Pulmonary artery endothelial cell (primary cell): ENCODE data around the gene PCYT1A. TPM values are rescaled to one million over a fixed set of nuclear protein-coding genes. Genes with fewer than 3 reads are reported as not detected.
"Not testable (repeated sequence)": the region's sequence is repeated elsewhere in the genome, so short reads cannot be mapped to it uniquely, and the experiment has no call there.

Experiments used
- DNase-seq: peaks from one replicate; pipeline ENCODE4 v3.0.0-alpha.2; 2011; ENCODE audit warnings: low read depth, low spot score
- total RNA-seq: library from RNA; depleted of rRNA; stranded (reverse); fragments of >200 nt; gene quantifications from 2 replicates; pipeline ENCODE4 v1.2.3, GENCODE V29; 2014

PCYT1A gene
- total RNA-seq, 1 donor from 2014 or later = 82.4 TPM

DNA sequence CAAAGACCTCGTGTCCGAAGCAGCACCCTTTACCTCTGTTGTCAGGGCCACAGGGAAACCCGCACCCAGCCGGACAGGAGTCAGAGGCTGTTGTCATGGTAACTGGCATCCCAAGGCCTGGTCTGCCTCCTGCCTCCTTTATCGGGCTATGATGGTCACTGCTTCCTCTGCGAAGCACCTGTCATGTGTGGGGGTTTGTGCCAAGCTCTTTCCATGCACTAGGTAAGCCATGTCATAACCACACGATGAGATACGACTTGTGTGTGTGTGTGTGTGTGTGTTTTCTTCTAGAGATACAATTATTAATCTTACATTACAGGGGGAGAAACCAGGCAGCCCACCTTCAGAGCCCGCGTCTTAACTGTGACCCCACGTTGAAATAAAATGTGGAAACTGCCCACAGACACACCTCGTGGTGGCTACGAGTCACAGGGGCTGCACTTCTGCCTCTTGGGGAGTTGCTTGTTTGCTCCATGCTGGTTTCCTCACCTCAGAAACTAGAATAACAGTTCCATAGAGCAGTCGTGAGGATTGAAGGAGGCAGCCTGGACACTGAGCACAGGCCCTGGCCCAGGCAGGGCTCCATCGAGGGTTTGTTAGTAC lies 94.3 kb downstream of the PCYT1A start:
- DNase-seq = no peak

DNA sequence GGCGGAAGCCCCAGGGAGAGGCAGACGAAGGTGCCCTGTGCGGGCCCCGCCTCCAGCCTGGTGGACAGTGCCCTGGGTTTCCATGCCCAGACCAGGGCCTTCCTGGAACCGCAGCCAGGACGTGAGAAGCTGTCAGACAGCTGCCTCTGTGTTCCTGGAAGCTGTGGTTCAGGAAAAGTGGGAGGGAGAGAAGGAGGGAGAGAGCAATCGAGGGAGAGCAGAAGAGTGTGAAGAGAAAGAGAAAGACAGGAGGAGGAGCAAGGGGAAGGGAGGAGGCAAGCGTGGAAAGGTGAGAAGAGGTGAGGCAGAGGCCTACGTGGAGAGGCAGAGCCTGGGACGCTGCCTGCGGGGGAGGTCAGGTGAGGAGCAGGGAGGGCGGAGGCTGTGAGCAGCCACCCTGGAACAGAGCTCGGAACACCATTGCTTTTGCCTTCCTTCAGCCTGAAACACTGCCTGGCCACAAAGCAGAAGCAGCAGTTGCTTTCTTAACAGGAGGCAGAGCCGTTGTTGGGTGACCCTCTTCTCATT lies 94.9 kb downstream of the PCYT1A start:
- DNase-seq = no peak

GRCh38 chr3:196192036-196192523 lies 95.4 kb downstream of the PCYT1A start:
- DNase-seq = no peak

DNA sequence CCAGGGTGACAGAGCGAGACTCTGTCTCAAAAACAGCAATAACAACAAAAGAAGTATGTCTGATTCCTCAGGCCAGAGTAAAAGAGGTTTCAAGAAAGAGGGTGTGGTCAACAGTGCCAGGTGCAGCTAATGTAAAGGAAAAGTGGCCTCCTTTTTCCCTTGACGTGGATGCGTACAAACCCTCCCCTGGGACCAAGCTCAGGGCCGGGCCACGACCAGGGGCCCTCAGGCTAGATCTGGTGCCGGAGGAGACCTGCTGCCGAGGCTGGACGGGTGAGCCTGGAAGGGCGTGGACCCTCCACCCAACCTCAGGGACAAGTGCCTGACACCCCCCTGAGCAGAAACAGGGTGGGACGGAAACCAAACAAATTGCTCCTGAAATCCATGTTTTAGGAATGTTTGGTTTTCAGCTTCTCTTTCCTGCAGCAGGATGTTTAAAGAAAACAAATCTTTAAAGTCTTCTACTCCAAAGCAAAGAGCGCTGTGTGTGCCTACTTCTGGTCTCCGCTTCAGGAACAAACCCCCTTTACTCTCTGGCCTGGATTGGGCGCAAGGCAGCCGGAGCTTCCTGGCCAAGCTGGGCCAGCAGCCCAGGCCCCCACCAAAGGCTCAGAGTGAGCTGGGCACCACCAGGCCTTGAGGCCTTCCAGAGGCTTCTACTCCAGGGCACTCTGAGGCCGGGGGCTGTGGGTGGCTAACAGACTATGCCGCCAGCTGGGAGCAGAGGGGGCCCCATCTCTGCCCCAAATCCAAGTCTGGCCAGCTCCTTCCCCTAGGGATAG lies 97.8 kb downstream of the PCYT1A start:
- no peak for DNase-seq

GRCh38 chr3:196186651-196187573 lies 100.6 kb downstream of the PCYT1A start:
- DNase-seq = no peak

DNA sequence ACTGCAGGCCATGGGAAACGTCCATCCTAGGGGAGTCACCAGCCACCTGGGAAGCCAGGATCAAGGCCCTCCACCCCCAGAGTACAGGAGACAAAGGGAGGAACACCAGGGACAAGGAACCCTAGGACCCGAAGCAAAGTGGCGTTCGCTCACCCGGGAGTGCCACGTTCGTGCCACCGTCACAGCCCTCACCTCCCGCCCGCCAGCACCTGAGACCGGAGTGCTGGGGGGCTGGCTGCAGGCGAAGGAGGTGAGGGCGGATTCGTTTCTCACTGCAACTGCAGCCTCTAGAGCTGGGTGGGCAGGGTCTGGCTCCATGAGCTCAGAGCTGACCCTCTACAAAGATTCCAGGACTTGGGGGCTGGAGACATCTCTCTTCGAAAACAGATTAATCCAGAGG lies 102.6 kb downstream of the PCYT1A start:
- DNase-seq = no peak

DNA sequence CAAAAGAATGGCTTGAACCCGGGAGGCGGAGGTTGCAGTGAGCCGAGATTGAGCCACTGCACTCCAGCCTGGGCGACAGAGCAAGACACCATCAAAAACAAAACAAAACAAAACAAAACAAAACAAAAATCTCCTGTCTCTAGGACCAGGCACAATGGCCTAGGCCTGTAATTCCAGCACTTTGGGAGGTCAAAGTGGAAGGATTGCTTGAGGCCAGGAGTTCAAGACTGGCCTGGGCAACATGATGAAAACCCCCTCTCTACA lies 103.4 kb downstream of the PCYT1A start:
- not testable (repeated sequence) for DNase-seq

DNA sequence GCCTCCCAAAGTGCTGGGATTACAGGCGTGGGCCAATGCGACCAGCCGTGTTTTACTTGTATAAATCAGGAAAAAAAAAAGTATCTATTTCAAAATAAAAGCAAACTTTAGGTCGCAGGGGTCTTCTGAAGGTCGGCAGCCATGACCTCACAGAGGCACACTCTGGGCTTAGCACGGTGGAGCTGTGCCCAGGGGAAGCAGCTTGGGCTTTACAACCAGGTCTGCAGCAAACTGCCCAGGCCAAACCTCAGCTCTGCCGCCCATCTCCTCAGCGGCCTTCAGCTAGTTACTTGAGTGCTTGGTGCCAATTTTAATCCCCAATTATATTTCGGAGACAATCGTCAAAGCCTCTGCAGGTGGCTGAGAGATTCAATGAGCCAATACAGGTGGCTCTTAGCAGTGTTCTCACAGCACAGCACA lies 106.4 kb downstream of the PCYT1A start:
- DNase-seq = no peak

DNA sequence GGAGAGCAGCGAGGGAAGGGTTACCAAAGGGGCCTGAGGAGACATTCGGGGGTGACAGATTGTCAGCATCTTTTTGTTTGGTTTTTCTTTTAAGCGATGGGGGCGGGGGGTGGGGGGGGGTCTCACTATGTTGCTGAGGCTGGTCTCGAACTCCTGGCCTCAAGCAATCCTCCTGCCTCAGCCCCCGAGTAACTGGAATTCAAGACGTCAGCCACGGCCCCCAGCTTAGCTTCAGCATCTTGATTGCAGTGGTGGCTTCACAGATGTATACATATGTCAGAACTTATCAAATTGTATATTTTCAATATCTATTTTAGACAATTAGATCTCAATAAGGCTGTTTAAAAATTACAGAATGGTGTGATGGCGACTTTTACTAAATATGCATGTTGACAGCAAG lies 107.2 kb downstream of the PCYT1A start:
- DNase-seq = no peak

Other genes starting within 250 kb of the PCYT1A start
- 268 and 281 TPM in 2 replicates for gene TFRC, start 205.6 kb downstream of the PCYT1A start, total RNA-seq
- not detected in 2 replicates for gene ZDHHC19, start 76.3 kb downstream of the PCYT1A start, total RNA-seq
- not detected in 2 replicates for gene SLC51A, start 71.2 kb downstream of the PCYT1A start, total RNA-seq
- gene DYNLT2B, start 30.5 kb upstream of the PCYT1A start, total RNA-seq = 11.5 and 12.3 TPM in 2 replicates
- gene TM4SF19, start 50.7 kb upstream of the PCYT1A start, total RNA-seq = not detected in 2 replicates
- 18.7 and 21.9 TPM in 2 replicates for gene UBXN7, start 144.7 kb upstream of the PCYT1A start, total RNA-seq
- 26.4 and 32.4 TPM in 2 replicates for gene RNF168, start 216.0 kb upstream of the PCYT1A start, total RNA-seq
- 0.07 TPM in 1 of 2 replicates, not detected in the other for gene SMCO1, start 227.6 kb upstream of the PCYT1A start, total RNA-seq